HG03558 (cell line): ENCODE results near the gene CMC2.

ENCODE experiments used
- ATAC-seq: cut with Tn5 transposase; IDR thresholded peaks from one replicate; pipeline ENCODE4 v1.9.1; 2021; ENCODE audit warnings: moderate number of reproducible peaks; ENCODE audit not compliant: unreplicated experiment; ENCODE audit errors: extremely low read depth

Gene CMC2

DNA sequence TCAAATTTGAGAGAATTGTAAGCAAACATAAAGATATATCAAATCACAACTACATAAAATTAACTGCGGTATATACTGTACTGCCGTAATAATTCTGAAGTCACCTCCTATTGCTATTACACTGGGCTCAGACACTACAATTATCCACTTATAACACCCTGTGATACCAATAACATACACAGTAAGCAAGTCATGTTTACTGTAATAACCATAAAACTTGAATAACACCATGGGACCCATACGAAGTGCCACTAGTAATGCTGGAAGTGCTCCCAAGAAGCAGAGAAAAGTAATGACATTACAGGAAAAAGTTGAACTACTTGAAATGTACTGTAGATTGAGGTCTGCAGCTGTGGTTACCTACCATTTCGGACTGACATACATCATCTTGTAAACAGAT is 24.0 kb downstream of the CMC2 start:
- no peak for ATAC-seq

DNA sequence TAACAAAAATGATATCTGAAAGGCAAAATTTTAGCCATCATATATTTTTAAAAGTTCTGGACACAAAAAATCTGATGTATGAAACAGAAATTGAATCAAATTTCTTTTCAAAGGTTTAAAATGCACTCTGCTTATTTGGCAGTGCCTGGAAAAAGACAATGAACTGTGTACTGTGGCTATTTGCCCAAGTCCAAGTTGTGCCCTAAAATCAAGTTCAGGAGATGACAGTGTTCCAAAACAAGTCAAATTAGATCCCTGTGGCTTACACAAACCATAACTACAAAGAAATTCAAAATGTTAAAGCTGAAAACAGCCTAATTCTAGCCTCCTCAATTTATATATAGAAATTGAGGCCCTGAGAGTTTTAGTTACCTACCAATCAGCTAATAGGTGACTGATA is 25.6 kb downstream of the CMC2 start:
- ATAC-seq: no peak

DNA sequence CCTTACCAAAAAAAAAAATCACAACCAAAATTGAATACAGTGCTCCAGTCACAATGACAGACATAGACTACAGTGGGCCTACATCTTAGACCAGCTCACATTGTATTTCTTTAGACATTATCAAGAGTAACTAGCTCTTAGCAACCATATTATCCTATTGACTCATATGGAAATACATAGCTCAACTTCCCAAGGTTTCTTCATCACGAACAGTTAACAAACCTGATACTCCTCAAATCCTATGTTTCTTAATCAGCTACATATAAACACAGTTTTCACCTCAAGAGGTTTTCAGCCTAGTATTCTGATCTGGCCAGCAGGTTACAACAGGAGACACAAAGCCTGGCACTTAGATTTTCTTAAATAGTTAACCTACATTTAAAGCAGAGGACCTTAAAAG is 29.7 kb downstream of the CMC2 start:
- ATAC-seq: no peak

DNA sequence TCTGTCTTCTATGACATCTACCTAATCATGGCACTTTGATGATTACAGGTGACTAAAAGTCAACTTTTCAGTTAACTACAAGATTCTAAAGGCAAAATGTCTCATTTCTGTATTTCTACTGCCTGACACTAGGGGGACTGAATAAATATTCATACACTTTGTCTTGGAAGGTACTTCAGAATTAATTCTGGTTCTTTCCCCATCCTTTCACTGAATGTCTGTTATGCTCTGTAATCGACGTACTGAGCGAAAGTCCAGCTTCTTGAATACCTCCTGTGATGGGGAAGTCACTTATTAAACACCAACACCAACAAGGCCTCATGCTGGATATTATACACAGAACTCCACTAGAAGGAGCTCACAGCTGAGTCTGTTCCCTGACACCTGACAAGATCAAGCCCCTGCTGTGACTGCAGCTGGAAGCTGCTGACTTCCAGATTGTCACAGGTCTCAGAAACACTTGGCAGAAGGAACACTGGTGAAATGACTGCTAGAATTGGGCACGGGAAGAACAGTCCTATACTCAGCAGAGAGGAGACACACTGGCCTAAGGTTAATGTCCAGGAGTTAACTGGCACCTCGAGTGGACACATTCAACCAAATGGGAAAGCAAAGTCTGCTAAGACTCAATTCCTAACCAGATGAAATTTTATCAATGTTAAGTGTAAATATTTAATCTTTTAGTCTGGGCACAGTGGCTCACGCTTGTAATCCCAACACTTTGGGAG is 31.9 kb downstream of the CMC2 start:
- no peak for ATAC-seq

DNA sequence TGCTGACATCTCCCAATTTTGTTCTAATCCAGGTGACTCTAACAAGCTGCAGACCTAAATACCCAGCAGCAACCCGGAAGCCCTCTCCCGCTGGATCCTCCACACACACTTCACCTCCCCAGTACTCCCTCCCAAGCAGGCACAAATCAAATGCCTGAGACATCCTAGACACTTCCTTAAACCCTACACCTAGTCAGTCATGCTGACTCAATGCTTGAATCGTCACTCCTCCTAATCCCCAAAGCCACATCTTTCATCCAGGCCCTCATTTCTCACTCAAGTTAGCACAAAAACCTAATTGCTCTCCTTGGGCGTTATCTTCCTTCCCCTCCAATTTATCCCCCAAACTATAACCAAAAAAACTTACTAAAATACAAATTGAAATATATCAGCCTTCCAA is 32.7 kb downstream of the CMC2 start:
- no peak for ATAC-seq

DNA sequence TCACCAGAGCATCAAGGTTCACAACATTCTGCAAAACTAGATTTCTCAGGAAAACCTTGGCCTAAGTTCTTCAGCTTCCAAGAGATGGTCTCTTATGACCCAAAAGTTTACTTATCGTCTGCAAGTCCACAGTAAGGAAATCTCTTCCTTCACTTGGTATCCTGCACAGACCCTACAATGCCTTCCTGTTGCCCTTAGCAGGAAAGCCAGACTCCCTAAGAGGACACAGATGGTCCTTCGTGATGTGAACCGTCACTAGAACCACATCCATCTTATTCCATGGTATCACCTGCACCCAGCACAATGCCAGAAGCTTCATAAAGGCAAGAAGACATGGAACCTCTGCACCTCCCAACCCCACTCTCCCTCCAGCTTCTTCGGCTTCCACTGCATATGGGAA is 34.1 kb downstream of the CMC2 start:
- no peak for ATAC-seq

DNA sequence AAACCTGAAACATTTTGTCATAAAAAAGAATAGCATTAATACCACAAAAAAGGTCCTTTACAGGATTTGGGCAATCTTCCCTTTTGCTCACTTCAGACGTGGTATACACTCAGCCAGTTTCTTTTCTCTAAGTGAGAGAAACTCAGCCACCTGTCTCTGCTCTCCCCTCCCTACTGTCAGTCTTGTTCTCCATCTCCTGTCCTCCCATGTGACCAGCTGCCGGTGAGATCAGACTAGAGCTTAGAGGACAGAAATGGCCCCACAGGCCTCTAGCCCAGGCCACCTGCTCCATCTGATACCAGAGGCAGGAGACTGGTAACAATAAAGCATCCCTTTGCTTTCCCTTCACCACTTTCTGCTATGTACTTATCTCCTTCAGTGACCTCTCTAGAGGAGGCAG is 34.9 kb downstream of the CMC2 start:
- peak; percentile 54 for ATAC-seq

DNA sequence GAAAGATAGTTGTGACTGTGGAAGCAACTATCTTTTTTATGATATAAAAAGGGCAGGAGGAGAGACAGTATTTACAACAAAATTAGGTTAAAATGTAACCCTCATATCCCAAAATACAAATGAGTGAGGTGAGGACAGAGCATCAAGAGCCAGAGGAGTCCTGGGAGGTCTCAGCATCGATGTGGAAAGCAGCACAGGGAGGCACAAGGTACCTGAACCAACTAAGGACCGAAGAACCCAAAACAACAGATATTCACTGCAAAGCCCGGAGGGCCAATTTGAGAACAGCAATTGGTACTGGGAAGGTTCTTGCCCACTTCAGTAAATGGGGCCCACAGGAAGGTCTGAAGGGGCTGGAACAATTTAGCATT is 37.6 kb downstream of the CMC2 start:
- no peak for ATAC-seq

DNA sequence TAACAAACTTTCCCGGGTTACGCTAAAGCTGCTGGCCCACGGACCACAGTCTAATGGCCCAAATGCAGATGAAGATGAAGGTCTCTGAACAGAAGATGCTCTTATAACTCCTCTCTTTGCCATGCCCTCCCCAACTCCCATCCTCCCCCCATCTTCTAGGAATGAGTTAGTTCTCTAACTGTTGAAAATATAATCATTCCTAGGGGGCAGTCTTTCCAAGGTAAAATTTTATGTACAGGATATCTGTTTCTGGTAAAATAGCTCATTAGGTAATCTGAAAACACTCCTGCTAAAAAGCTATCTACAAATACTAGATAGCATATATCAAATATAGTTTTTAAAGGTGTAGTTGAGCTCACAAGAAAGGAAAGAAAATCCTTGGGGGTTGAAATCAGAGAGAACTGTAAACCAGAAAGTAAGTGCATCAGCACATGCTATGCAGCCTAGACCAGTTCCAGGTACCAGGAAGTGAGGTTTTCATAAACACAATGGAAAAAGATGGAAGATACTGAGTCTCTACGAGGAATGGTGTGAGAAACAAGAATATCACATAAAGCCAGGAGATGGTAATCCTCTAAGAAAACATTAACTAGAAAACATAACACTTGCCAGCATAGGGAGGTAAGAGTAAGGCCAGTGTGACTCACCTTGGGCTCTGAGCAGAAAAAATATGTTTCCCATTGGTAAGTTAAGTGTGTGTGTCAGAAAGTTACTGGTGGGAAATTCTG is 38.1 kb downstream of the CMC2 start:
- ATAC-seq: no peak

DNA sequence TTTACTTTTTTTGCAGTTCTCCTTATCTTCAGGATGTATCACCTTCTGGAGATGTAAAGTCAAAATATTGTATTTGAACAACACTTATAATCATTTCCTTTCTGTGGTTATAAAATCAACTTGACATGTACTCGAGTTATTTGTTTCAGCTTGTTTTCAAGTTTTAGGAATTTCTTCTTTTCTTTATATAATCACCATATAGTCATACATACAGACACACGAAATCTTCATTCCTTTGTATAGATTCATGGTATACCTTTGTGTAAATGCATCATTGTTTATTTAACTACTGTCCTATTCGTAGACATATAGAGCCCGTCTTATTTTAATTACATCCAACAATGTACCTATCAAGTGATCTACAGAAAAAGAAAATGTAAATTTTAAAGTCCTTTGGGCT is 40.1 kb downstream of the CMC2 start:
- ATAC-seq: no peak

DNA sequence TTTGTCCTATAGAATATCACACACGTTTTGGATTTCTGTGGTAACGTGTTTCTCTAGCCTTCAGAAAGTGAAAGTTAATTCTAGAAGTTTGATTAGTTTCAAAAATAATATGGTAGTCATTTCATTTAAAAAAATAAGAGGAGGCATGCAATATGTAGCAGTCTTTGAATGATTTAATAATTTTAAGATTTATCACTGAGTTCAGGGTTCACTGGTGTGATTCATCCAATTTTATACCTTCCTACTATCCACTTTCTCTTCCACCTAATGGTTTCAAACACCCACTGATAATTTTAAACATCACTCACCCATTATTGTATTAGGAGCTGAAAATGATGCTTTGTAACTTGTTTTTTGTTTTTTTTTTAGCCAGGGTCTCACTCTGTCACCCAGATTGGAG is 42.3 kb downstream of the CMC2 start:
- ATAC-seq: no peak

DNA sequence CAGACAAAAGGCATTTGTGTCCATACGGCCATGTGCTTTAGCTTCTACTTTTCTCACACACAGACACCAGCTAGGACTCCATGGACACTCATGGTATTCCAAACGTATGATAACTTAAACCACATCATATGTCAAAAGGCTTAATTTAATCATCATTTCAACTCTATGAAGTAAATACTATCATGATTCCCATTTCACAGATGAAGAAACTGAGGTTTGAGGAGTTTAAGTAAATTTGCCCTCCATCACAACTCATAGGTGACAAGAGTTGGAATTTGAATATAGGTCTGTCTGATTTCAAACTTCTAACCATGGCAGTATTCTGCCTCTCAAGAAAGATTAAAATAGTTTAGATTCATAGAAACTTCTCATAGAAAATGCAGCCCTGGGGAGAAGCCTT is 43.8 kb downstream of the CMC2 start:
- no peak for ATAC-seq

DNA sequence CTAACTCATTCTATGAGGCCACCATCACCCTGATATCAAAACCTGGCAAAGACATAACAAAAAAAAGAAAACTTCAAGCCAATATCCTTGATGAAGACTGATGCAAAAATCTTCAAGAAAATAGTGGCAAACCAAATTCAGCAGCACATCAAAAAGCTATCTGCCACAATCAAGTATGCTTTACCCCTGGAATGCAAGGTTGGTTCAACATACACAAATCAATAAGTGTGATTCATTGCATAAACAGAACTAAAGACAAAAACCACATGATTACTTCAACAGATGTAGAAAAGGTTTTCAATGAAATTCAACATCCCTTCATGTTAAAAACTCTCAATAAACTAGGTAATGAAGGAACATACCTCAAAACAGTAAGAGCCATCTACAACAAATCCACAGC is 48.4 kb downstream of the CMC2 start:
- ATAC-seq: no peak

DNA sequence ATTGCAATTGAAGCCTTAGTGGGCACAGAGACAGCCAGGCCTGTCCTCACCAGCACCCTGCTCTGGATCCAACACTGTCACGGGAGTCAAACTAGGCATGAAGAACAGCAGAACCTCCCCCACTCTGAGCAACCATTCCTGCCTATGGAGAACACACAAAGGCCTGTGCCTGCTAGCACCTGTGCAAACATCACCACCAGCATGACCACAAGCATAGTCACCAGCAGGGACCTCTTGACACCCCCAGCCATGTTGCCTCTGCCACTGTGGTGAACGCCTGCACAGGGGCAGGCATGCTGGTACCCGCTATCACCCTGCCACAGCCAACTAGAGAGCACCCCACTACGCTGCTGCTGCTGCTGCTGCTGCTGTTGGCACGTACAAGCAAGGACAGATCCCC is 51.7 kb downstream of the CMC2 start:
- no peak for ATAC-seq

DNA sequence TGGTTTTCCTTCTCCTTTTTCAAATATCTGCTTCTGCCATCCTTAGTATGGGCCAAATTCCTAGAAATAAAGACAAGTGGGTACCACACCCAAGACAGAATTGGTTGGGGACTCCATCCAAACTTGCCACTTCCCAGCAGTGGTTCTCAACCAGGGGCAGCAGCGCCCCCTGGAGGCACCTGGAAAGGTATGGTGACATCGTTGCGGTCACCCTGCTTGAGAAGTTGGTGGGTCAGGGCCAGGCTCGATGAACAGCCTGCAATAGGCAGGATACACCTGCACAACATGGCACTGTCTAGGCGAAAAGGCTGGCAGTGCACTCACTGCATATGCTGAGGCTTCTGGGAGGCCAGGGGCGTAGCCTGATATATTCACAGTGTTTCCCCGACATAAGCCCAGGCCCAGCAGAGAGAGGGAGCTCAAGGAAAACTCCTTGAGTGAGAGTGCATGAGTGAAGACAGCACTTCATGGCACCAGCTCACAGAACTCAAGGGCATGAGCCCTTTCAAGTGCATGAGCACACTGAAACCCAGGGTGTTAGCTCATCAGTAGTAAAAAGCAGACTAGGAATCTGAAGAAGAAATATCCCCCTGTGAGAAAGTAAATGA is 57.7 kb downstream of the CMC2 start:
- no peak for ATAC-seq

DNA sequence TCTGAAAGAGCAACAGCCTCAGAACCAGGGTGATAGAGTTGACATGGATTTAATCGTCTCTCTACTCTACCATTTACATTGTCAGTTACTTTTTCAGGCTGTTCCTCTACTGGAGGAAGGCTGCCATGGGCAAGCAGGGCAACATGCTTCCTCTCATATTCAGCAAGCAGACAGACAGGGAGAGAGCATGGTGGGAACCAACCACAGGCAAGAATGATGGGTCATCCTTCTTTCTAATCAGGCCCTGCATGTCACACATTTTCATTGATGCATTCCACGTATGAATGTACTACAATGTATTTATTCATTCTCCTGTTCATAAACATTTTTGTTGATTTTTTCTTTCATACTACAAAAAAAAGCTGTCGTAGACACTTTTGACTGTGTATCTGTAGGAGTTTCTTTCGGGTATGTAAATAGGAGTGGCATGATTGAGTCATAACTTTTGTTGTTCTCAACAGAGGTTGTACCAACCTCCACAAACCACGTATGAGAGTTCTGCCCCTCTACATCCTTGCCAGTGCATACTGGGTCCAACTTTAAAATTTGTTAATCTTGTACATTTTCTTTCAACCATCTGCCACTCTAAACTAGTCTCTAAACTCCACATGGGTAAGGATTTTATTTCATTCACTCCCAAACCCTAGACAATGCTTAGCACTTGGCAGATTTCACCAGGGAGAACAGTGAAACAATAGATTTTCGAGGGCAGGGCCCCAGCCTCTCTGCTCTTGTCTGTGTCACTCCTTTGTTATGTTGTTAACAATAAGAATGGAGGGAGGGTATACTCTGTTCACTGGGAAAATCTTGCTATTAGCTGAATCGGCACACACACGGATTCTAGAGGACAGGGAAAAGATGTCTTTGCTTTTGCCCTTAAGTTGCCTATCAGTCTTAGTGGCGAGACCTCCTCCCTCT is 58.7 kb downstream of the CMC2 start:
- ATAC-seq: no peak

DNA sequence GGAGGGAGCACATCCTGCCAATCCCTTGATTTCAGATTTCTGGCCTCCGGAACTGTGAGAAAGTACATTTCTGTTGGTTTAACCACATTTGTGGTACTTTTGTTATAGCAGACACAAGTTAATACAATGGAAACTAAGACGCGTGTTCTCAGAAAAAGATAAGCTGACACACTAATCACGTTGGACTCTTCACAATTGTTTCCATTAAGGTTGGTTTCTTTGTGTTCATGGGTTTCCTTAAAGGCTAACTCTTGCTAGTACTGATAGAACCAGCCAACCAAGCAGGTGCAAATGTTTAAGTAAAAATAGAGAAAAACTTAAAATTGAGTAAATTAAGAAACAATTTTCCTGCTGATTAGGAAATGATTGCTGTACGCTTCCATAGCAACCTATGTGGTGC is 59.4 kb downstream of the CMC2 start:
- ATAC-seq: no peak

DNA sequence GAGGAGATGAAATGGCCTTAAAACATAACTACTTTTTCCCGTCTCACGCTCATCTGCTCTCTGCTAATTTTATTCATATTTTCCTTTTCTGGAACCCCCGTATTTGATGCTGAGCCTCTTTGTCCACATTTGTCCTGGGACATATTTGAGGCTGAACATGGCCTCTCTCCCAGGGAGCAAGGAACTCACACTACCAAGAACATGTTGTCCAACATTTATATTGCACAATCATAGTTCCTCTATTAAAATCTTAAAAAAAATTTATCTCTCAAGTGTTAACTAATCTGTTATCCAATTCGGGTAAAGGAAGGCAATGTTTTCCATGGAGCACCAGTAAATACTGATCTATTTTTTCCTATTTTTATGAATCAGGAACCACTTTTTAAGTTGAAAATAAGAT is 60.2 kb downstream of the CMC2 start:
- no peak for ATAC-seq

DNA sequence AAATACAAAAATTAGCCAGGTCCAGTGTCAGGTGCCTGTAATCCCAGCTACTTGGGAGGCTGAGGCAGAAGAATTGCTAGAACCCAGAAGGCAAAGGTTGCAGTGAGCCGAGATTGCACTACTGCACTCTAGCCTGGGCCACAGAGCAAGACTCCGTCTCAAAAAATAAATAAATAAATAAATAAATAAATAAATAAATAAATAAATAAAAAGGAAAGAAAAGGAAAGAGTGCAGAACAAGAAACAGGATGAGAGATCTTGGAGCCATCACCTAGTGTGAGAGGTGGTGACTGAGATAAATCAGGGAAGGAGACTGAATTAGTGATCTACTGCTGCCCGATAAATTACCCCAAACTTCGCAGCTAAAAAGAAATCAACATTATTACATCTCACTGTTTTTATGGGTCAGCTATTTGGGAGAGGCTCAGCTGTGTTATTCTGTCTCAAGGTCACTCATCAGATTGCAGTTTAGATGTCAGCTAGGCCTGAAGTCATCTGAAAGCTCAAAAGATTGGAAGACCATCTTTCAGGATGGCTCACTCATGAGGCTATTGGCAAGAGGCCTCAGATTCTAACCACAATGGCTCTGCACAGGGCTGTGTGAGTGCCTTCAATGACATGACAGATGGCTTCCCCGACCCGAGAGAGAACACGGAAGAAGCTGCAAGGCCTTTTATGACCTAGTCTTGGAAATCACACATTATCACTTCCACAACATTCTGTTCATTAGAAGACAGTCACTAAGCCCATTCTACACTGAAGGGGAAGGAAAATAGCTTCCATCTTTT is 66.4 kb downstream of the CMC2 start:
- ATAC-seq: no peak

DNA sequence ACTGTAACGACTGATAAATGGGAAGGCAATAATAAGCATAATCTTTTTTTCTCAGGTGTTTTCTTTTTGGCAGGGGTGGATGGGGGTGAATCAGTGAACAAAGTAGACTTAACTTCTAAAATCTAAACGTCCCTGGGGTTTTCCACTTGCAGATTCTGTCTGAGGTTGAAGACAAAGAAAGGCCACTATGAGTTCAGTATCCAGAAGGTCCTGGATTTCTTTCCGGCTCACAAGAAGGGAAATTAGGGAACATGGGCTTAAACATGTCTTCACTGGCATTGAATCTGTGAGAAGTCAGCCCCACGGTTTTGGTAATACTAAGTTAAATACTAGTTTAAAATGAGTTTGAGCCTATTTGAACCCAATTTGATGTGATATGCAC is 67.8 kb downstream of the CMC2 start:
- ATAC-seq: no peak
